Inflammatory macrophage (primary cell): ENCODE measurements around the gene DGCR8.
A peak's percentile ranks its signal among the peaks of the same experiment; 100 is the strongest.

ENCODE experiments used
- DNase-seq, 2 donors: peaks; one replicate each; pipeline ENCODE4 v3.0.0-alpha.2; 2020 to 2022
- total RNA-seq, 18 experiments: gene quantifications; one replicate each; lab custom pipeline; 2026; ENCODE audit warnings: mixed read lengths in 6 of 18, inconsistent platforms in 2 of 18; lab: John Stamatoyannopoulos, UW

DGCR8 gene
- 11.1 to 35.4 (median 29.1) reads per million in 18 experiments for total RNA-seq

DNA sequence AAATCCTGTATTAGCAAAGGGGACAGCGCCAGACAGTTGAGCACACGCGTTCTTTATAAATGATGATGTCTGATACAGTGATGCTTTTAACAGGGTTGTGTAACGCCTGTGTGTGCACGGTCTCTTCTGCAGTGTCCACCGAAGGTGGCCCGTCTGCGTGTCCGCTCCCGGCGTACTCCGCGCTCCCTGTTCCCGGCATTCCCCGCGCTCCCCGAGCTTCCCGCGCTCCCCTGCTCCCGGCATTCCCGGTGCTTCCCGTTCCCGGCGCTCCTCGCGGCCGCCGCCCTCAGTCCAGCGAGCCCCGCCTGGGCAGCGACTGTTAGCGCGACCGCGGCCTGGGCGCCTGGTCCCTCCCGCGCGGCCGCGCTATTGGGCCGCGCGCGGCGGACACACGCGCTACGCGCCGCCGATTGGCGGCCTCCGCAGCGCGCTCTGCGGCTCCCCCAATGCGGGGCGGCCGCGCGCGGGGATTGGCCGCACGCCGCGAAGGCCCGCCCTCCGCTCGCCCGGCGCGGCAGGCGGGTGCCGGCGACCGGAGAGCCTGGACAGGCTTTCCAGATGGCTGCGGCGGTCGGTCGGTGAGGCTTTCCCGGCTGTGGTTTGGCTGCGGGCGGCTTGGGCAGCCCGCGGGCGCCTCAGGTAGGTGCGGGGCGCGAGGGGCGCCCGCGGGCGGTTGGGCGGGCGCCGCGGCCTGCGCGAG, at the start of gene DGCR8:
Gene DGCR8, plus strand, starts transcription at position 497 of the 700 bp plus-strand sequence. CDS start 5,723 bp downstream, outside the sequence.
- peak; percentile 88 to 95 for DNase-seq

DNA sequence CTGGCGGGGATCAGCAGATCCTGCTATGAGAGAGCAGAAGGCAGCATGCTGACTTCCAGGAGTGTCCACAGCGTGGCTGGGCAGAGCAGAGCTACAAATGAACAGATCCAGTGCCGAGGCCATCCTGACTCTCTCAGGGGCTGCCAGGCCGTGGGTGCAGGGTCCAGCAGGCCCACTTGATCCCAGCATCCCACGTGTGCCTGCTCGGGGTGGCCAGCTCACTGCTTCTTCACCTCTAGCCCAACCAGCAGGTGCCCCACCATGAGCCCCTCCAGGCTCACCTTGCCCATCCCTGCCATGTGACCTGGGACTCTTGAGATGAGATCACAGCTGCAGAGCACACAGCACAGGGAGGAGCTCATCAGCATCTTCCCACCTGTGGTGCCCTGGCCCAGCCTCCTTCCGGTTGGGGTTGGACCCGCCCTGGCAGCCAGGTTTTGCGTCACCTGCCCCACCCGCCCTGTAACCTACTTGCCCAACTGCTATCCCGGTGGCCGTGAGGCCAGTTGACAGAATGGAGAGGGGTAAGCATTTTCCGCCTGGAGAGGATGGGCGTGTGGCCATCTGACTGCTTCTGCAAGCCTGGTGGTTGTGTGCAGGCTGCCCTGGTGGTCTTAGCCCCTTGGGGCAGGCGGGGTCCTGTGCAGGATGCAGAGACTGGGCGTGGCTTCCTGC, 48.2 kb upstream of the DGCR8 start:
- DNase-seq, result no peak

DNA sequence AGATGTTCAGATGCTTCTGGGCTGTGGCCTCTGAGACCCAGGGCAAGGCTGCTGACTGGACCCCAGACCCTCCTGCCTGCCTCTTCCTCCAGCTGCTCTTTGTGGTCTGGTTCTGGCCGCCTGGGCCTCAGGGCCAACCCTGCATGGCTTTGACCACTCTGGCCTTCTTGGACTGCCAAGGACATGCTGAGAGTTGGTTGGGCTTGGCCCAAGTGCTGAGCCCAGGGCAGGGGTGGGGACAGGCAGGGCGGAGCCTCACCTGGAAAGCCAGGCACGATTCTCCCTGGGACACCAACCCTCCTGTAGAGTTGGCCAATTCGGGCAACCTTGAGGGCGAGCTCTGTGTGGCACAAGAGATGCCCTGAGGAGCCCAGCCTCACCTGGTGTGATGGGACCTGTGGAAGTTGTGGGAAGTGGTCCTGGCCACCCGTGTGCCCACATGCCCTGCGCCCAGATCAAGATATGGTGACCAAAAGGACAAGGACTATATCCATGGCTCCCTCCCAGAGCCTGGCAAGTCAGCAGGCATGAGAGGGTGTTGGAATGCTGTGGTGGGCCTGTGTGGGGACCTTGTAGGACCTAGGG, 47.5 kb upstream of the DGCR8 start:
- no peak for DNase-seq

DNA sequence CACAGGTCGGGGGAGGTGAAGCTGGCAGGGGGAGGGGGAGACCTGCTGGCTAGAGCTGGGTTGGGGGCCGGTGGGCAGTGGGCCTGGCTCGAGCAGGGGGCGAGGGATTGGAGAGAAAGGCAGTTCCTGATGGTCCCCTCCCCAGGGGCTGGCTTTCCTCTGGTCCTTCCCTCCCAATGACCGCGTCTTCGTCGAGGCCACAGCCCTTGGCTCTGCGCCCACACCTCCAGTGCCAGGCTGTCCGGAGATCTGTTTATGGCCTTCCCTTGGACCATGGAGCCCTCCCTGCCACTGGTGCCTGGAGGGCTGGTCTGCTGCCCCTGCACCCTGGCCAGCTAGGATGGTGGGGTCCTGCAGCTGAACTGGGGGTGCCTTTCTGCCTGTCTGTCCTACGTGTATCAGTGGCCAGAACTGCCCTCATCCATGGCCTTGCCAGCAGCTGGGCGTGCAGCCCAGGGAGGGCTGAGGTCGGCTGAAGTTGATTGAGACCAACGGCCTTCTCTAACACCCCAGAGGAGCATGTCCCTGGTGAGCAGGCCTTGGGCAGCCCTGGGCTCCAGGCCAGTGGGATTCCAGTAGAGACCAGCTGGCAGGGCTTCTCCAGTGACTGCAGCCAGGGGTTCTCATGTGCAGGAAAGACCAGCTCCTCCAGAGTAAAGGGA, 46.9 kb upstream of the DGCR8 start:
- DNase-seq, result no peak

DNA sequence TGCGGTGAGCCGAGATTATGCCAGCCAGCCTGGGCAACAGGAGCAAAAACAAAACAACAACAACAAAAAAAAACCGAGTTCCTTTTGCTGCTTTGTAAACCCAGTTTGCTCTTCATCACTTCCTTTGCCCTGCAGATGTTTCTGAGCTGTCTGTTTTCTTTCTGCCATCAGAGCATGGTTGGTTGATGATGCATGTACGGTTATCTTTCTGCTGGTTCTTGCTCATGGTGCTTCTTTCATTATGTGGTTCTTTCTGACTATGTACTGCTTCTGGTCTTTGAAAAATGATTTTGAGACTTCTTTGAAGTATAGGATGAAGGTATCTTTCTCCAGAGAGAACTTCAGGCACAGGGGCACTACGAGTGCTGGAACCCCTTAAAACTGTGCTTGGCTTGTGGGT, 45.9 kb upstream of the DGCR8 start:
- DNase-seq, result no peak

DNA sequence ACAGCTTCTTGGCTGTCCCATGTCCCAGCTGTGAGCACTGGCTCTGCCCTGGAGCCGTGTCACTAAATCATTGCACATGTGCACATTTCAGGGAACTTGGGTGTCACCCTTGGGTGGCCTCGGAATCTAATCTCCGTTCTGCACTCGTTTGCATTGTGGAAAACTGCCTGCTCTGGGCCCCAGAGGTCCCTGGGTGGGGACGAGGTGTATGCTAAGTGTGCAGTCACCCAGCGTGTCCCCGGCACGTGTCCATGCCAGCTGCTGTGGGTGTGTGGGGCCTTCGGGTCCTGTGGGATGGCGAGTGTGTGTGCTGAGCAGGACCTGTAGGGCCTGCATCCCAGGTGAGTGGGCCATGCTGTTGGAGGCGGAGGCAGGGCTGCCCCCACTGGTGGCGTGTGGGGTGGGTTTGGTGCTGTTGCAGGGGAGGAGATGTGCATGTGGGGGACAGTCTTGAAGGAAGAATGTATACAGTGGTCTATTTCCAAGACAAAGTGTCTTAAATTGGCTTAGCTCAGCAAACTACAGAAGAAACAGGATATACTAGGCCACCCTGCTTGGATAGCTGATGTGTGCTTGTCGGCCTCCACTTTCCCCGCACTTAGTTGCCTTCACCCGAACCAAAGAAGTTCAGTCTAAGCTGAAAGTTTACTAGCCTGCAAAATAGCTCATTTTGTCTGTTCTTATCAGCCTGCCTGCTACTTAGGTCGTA, 44.5 kb upstream of the DGCR8 start:
- no peak for DNase-seq

DNA sequence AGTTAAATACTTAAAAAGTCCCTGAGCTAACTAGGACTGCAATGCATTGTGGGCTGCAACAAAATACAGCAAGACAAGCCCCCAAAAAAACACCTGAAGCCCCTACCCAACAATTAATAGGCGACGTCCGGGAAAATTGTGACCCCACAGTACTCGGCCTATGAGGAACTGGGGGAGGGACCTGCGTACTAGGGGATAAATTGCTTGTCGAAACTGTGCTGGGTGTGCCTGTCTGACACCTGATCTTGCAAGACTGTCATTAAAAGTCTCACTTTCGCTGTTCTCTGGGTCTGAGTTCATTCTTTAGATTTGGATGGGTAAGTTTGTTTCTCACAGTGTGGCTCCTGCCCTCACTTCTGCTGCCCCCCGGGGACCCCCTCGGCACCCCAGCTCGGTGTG, 44.0 kb upstream of the DGCR8 start:
- no peak for DNase-seq

DNA sequence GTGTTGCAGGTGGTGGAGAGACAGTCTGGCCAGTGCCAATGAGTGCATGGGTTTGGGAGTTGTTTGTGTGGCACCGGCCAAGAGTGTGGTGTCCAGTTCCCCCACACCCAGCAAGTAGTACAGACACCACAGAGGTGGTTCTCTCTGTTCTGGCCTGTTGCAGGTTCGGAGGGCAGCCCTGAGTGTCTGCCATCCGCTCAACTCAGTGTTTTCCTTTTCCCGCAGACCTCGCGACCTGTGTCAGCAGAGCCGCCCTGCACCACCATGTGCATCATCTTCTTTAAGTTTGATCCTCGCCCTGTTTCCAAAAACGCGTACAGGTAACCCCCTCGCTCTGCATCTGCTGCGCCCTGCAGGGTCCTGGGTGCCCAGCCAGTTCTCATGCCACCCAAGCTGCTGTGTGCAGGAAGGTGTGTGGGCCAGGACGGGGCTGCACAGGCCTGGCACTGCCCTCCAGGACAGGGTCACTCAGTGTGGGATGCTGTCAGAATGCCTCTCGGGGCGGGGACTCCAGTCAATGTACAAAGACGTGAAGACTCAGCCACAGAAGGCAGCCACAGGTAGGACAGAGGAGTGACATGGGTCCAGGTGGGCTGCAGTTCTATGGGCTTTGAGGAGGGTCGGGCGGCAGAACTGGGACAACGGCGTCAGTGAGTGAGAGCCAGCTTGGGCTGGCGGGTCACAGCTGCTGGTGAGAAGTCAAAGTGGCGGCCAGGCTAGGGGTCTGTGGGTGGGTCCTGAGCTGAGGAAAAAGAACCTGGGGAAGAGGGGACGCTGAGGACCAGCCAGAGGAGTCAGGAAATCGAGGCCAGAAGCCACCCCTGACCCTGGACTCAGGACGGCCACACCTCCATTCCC, 43.3 kb upstream of the DGCR8 start:
- no peak for DNase-seq

DNA sequence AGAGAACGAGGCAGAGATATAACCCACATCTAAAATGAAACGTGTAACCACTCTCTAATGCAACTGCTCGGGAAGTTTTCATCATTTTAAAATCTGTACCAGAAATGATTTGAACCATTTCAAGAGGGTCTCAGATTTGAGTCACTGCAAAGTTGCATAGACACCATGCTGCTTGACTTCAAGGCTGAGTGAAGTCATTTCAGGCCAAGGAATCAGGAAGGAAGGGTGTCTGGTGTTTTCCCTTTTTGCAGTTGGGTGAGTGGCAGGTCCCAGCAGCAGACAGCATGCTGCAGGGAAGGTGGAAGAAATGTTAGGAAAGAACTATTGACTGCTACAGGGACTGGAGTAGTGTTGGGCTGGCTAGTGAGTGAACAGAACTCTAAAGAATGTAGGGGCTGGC, 42.6 kb upstream of the DGCR8 start:
- peak in 1 of 2 donors; percentile 43 for DNase-seq

DNA sequence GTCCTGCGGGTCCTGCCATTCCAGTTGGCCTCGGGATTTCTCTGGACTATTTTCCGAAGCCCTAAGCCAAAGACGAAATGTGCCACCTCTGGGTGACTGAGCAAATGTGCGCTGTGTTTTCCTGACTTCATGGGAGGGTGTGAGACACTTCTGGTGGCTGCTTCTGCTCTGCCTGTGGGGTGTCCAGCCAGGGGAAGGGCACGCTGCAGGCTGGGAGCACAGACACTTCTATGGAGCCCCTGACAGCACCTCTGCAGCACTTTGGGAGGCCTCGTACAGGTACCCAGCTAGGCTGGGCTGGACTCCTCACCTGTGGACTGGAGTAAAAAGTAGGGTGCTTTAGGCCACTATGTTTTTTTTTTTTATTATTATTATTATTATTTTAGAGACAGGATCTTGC, 41.5 kb upstream of the DGCR8 start:
- no peak for DNase-seq

DNA sequence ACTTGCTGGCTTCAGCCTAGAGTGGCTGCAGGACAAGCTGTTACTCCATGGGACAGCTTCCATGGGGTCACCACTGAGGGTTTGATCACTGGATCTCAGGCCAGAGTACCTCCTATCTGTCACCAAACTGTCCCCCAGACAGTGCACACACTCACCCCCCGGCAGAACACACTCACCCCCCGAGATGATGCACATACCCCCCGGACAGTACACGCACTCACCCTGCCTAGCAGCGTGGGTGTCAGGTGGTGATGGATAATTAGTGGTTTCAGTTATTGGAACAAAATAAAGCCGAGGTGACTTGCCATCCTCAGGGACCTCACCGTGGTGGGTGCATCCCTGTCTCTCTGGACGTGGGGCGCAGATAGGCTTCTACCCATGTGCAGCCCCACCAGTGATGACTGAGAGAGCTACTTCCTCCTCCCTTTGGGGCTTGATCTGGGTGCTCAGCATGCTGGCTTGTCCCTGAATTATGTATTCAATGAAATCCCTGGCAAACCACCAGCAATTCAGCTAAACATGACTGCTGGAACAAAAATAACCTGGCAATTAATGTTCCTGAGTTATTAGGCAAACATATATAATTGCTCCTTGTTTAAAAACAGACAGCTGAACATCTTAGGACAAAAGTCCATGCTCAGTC, 40.2 kb upstream of the DGCR8 start:
- no peak for DNase-seq

DNA sequence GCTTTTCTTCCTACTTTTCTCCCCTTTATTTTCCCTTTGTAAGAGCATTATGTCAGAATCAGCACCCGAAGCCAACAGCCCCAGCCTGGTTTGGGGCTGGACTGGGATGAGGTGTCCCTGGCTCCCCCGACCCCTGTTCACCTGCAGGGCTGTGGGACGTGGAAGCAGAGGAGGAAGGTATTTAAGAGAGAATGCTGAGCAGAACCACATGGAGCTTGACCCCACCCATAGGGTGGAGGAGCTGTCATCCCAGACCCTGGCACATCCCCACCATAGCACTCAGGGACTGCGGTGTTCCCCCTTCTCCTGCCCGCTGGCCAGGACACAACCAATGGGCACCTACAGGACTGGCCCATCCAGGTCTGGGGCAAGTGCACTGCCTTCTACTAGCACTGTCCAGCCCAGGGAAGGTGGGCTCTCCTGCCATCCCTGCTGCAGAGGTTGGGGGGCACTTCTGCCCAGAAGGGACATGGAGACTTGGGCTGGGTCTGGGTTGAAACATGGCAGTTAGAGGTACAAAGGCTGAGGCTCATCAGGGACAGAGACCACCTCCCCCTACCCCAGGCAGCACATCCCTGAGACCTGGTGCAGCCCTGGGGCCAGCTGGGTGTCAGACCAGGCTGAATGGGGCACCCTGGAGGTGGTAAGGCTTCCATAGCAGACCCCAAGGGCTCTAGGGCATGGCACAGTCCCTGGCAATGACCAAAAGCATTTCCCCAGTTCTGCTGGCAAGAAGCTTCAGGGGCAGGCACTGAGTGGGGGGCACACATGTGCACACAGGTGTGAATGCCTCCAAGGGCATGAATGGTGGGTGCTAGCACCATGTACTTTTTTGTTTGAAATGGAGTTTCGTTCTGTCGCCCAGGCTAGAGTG, 39.5 kb upstream of the DGCR8 start:
- DNase-seq, result no peak

DNA sequence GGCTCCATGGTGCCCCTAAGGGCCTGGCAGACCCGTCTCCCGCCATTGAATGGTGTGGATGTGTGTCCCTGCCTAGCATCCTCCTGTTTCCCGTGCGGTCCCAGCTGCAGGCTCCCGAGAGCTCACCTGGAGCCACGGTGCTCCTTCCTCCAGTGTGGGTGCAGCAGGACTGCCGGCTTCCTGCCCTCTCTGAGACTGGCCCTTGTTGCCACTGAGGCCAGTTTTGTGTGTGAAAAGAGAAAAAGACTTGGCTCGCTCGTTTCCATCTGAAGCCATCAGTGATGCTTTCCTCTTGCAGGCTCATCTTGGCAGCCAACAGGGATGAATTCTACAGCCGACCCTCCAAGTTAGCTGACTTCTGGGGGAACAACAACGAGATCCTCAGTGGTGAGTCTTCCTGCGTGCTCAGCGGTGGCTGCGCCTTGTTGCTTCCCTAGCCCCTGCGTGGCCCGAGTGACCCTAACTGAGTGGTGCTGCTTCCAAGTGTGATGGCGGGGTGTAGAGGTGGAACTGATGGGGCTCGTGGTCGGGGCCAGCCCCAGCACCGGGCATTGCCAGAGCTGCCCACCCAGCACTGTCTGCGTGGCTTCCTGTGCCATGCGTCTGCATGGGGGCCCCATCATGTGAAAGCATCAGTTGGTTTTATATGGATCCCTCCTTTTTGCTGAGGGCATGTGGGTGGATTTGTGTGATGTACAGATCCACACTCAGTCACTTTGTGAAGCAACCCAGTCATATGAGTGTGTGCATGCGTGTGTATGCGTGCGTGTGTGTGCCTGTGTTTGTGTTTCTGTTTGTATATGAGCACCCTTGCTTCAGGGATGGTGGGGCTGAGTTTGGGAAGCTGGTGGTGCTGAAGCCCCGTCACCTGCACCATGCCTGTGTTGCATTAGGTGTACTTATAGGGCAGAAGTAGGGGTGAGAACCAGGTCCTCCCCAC, 36.7 kb upstream of the DGCR8 start:
- no peak for DNase-seq

DNA sequence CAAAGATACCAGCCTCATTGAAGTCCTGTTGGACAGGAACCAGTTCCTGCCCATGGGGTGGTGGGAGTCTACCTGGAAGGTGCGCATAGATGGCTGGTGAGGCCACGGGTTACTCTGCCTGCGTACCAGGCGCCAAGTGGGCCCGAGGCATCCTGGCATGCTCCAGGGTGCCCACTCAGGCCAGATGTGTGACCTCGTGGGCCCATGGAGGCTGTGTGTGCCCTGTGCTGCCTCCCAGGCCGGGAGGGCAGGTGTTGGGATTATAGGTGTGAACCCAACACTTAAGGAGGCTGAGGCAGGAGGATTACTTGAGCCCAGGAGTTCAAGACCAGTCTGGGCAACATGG, 36.1 kb upstream of the DGCR8 start:
- no peak for DNase-seq

DNA sequence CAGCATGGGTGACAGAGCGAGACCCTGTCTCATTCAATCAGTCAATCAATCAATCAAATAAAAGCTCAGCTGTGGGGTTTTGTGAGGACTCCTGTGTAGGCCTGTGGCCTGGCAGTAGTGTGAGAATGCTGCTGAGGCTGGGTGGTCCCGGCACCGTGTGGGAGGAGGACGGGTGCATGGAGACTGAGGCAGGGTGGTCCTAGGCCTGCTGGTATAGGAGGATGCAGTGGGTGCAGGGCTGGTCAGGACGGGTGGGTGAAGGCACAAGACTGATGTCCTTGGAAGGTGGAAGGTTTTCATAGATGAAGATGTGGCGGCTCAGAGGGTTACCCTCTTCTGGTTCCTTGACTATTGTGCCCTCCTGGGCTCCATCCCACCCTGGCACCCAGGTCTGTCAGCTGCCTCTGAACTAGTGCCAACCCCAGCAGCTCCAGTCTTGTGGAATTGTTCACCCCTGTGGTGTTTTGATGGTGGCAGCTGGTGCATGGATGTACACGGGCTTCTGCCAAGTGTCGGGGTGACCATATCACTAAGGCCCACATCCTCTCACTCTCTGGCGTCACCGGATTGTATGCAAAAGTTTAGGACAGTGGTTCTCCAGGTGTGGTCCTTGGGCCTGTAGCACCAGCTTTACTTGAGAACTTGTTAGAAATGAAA, 35.4 kb upstream of the DGCR8 start:
- no peak for DNase-seq

DNA sequence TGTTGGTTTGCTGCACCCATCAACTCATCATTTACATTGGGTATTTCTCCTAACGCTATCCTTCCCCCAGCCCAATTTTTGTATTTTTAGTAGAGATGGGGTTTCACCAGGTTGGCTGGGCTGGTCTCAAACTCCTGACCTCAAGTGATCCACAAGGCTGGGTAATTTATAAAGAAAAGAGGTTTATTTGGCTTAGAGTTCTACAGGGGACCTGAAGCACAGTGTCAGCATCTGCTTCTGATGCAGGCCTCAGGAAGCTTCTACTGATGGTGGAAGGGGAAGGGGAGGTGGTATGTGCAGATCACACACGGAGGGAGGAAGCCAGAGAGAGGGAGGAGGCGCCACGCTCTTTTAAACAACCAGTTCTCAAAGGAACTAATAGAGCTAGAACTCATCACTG, 33.3 kb upstream of the DGCR8 start:
- no peak for DNase-seq

DNA sequence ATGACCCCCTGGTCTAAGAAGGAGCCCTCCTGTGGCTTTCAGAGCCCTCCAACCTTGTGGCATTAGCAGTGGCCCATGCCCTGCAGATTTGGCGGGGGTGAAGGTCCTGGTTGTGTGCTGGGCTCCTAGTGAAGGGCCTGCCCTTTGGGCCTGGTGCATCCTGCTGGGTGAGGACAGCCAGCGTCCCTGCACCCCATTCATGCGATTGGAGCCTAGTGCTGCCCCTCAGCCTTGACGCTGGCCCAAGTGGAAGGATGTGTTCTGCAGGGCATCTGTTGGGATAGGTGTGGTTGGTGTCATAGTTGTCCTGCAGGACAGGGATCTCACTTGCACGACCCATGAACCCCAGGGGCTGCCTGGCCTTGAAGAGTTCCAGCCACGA, 28.1 kb upstream of the DGCR8 start:
- DNase-seq, result no peak
